ENCODE data around the gene LRRTM3.

LRRTM3 gene

DNA sequence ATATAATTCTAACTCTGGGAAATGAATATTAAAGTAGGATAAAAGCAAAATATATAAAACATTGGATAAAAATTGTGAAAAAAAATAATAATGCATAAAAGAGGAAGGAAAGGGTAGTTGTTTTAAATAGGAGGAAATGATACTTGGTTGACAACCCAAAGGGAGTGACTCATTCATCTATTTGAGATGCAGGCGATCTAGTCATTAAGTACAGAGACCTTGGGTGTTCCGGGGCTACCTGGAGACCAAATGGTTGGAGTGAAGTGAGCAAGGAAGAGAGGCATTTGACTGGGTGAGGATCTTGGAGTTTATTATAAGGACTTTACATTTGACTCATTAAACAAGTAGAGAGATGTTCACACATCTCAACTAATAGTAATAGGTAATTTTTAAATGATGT lies 111.0 kb downstream of the LRRTM3 start:
- TF ChIP-seq, protein P1, sequence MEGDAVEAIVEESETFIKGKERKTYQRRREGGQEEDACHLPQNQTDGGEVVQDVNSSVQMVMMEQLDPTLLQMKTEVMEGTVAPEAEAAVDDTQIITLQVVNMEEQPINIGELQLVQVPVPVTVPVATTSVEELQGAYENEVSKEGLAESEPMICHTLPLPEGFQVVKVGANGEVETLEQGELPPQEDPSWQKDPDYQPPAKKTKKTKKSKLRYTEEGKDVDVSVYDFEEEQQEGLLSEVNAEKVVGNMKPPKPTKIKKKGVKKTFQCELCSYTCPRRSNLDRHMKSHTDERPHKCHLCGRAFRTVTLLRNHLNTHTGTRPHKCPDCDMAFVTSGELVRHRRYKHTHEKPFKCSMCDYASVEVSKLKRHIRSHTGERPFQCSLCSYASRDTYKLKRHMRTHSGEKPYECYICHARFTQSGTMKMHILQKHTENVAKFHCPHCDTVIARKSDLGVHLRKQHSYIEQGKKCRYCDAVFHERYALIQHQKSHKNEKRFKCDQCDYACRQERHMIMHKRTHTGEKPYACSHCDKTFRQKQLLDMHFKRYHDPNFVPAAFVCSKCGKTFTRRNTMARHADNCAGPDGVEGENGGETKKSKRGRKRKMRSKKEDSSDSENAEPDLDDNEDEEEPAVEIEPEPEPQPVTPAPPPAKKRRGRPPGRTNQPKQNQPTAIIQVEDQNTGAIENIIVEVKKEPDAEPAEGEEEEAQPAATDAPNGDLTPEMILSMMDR (IDR thresholded peaks at IDR 0.05; ENCODE audit: low read depth, low read length, missing control alignments) = no peak
- H3K4me3 ChIP-seq (ENCODE audit: low read depth, low read length) = no peak overlapping the region
- no peak for DNase-seq (ENCODE audit: low read depth)

DNA sequence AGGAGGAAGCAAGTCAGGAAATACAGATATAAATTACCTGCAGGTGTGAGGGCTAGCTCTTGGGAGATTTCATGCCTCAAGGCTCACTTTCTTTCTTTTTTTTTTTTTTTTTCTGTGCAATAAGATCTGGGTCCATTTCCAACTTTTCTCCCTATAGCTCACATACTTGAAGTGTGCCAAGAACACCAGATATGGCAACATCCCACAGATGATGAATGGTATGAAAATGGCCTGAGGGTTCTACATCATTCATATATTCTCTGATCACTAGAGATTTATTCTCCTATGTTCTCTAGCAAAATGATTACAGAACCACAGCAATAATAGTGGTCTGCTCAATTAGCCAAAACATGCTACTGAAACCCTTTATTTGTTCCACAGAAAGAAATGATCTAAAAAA lies 117.2 kb downstream of the LRRTM3 start:
- TF ChIP-seq, protein P1 (IDR thresholded peaks at IDR 0.05; ENCODE audit: low read depth, low read length, missing control alignments) = no peak
- no peak overlapping the region for H3K4me3 ChIP-seq (ENCODE audit: low read depth, low read length)
- no peak for DNase-seq (ENCODE audit: low read depth)

DNA sequence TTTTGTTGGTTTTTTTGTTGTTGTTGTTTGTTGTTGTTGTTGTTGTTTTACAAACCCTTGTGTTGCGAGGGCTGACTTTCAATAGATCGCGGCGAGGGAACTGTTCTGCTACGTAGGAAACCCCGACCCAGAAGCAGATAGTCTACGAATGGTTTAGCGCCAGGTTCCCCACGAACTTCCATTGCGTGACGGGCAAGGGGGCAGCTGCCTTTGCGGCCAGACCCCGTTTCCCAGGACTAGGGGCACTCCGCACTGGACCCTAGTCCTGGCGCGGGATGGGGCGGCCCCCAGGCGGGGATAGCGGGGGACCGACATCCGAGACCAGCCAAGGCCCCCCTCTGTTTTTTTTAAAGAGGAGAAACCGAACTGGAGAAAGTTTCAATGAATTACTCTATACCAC lies 119.6 kb downstream of the LRRTM3 start:
- H3K4me3 ChIP-seq (ENCODE audit: low read depth, low read length) = no peak overlapping the region
- TF ChIP-seq, protein P1 (IDR thresholded peaks at IDR 0.05; ENCODE audit: low read depth, low read length, missing control alignments) = no peak
- no peak for DNase-seq (ENCODE audit: low read depth)

DNA sequence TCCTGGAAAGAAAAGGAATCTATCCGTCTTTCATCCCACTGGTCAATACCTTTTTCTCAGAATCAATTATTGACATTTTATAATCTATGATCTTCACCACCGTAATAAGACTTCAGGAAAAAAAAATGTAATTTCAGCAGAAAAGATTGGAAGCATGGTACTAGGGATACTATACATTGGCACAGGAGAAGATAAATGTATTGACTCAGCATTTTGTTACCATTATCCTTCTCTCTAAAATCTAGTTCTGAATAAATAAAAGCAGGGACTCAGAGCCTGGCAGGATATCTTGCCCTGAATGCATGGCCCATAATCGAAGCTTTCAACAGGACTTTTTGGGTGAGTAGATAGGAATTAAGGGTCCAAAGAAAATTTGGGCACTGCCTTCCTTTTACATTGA lies 120.7 kb downstream of the LRRTM3 start:
- H3K4me3 ChIP-seq (ENCODE audit: low read depth, low read length) = no peak overlapping the region
- no peak for DNase-seq (ENCODE audit: low read depth)
- TF ChIP-seq, protein P1 (IDR thresholded peaks at IDR 0.05; ENCODE audit: low read depth, low read length, missing control alignments) = no peak

DNA sequence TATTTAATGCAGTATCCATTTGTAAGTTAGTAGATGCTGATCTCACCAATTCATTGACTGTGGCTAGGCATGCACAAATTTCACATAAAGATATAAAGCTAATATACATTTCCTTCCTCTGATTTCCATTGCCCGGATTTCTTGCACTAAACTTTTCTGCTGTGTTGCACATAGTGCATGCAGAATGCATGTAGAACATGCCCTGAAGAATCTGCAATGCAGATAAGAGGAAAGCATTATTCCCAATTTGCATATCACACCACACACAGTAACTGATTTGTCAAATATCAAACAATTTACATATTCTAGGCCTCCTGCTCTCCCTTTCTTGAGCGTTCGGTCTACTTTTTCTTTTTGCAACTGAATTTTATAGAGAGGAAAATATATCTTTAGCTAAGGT lies 124.2 kb downstream of the LRRTM3 start:
- no peak overlapping the region for H3K4me3 ChIP-seq (ENCODE audit: low read depth, low read length)
- DNase-seq (ENCODE audit: low read depth) = no peak
- TF ChIP-seq, protein P1 (IDR thresholded peaks at IDR 0.05; ENCODE audit: low read depth, low read length, missing control alignments) = no peak

DNA sequence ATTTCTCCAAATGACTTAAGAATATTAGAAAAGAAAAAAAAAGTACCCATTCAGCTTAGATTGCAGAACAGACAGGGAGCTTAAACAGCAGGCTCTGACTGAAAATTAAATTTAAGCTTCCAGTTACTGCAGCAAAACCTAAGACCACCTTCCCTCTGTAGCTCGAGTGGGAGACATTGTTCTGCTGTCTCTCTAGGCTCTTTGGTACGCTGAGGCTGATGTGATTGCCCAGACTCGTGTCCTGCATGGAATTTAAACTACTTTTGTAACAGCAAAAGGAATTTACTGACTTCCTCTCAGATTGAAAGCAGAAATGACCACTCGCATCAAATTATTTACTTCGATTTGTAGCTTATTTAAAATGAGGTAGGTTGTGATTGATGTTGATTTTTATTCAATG lies 124.6 kb downstream of the LRRTM3 start:
- TF ChIP-seq, protein P1 (IDR thresholded peaks at IDR 0.05; ENCODE audit: low read depth, low read length, missing control alignments) = no peak
- DNase-seq (ENCODE audit: low read depth) = no peak

DNA sequence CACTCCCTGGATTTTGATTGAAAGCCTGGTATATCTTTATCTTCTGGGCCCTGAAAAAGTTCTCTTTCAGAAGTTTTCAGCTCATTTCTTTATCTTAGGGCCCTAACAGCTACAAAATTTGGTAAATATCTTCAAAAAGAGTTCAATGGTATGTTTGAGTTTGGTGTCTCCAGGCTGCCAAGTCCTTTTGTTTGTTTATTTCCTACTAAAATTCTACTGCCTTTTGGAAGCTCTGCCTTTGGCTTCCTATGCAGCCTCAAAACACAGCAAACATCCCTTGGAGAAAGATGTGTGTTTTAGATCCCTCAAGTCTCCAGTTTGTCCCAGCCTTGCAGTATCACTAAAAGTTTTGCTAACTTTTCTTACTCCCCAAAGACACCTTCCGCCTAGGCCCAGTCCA lies 146.8 kb downstream of the LRRTM3 start:
- DNase-seq (ENCODE audit: low read depth) = no peak
- no peak overlapping the region for H3K4me3 ChIP-seq (ENCODE audit: low read depth, low read length)
- TF ChIP-seq, protein P1 (IDR thresholded peaks at IDR 0.05; ENCODE audit: low read depth, low read length, missing control alignments) = no peak

More for the DNA sequence above, 124.6 kb downstream of the LRRTM3 start:
- no peak overlapping the region for H3K4me3 ChIP-seq (ENCODE audit: low read depth, low read length)

Data from GM12864 (cell line).